ENCODE measurements around the gene FHOD3. TPM values are rescaled to one million over a fixed set of nuclear protein-coding genes. Genes with fewer than 3 reads are reported as not detected.
"Not testable (repeated sequence)": the region's sequence is repeated elsewhere in the genome, so short reads cannot be mapped to it uniquely, and the experiment has no call there.

Gene FHOD3
- polyA plus RNA-seq, 1 donor: 42.4 TPM

DNA sequence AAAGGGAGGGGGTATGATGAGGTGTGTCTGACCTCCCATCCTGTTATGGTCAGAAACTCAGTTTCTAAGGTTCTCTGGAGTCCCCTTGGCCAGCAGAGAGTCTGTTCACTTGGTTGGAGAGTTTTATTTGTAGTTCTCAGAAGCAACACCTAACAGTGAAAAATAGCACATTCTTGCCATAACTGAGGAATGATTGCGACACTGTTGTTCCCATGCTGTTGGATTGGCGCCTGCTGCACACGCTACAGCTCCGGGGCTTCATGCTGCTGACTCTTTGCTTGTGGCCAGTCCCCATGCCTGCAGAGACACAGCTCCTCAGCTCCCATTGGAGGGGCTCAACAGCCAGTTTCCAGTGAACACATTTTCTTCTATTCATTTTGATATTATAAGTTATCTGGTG, 489.2 kb downstream of the FHOD3 start:
- no peak for DNase-seq

GRCh38 chr18:36792634-36793283, 495.2 kb downstream of the FHOD3 start:
- no peak for DNase-seq

DNA sequence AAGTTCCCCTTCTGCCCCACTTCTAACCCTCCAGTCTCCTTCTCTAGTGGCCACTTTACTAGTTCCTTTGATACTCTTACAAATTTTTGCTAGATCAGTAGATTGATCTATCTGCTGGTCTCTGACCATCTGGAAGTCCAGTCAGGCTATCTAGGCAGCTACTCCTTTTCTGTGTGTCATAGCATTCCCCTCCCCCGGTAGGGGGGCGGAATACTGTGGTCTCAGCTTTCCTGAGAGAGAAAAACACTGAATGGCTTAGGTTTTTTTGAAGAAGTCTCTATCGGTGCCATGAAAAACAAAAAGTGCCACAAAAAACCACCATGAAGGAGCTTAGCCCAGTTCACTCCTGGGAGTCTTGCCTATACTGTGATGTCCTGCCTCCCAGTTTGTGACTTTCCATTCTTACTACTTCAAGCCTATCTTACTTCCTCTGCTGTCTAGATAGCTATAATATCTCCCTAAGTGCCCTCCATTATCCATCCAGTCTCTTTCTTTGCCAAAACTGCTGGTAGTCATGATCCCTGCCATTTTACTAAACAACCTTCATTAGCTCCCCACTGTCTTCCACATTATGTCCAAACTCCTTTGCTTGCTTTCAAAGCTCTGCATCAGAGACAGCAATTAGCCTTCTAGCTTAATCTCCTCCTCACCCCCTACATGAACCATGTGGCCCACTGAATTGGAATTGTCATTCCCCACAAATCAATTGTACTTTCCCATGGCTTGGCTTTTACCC, 501.4 kb downstream of the FHOD3 start:
- no peak for DNase-seq

DNA sequence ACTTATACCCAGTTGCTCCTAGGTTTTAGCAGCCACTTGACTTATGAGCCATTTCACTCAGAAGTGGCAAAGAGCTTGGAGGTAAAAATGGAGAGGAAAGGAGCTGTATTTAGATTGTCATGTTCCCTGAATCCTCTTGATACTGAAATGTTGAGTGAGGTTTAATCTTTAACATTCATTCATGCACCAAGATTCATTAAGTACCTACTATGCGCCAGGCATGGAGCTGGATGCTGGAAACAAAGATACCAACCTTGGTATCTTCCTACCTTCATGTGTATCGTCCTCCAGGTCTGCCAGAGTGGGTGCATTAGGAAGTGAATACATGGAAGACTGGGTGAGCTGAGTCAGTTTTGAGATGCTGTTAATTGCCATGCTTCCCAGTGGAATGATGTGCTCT, 507.6 kb downstream of the FHOD3 start:
- no peak for DNase-seq

- no peak for DNase-seq
Observed at GRCh38 chr18:36808681-36809080, 511.2 kb downstream of the FHOD3 start.

- peak; percentile 57 for DNase-seq
Observed at GRCh38 chr18:36809590-36810381, 512.3 kb downstream of the FHOD3 start.

DNA sequence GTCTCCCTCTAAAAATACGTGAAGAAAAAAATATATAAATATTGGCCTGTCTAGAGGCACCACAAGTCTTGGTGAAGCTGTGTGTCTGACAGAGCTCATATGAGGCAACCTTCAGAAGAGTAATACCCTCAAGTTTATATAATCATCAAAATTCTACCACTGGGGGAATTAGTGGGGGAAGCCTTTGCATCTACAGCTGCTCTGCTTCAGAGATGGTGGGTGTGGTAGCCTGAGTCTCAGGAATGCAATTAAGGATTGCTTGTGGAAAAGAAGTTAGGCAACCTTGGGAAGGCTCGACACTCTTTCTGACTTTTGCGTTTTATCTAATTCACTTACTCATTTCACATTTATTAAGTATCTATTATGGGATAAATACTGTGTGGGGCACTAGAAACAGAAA, 513.9 kb downstream of the FHOD3 start:
- no peak for DNase-seq

DNA sequence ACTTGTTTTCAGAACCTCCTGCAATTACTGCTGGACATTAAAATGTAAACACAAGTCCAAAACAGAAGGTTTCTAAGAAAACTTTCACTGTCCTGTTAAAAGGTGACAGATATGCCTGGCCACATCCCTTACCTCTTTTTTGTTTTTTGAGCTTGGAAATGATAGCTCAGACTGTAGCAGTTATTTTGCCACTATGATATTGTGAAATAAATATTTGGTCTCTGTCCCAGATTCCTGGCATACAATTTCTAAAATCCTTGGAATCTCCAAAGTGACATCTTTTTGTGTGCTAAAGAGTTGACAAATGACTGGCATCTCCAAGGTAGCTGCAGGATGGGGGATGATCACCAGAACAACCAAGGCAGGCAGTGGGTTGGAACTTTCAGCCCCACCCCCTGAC, 514.4 kb downstream of the FHOD3 start:
- DNase-seq: no peak

GRCh38 chr18:36812678-36813077, 515.2 kb downstream of the FHOD3 start:
- DNase-seq: no peak

DNA sequence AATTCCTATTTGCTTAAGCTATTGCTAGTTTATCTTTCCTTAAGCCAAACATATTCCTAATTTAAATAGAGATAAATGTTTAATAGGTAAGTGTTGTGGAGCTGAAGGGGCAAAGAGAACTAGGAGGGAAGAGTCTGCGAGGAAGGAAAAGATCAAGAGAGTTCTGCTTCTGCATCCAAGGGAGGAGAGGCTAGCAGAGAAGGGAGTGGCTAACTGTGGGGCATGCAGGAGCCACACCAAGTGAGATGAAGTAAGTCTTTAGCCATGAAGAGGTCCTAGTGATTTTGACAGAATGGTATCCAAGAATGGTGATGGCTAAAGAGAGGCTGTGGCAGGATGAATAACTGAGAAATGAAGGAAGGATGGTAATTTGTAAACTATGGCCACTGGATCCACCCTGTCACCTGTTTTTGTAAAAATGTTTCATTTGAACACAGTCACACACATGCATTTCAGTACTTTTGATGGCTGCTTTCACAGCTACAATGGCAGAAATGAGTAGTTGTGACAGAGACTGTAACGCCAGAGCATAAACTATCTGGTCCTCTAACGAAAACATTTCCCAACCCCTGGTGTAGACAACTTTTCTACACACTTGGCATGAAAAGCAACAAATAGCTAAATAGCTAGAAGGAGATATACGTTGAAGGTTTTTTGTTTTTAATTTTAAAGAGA, 515.7 kb downstream of the FHOD3 start:
- DNase-seq: no peak

DNA sequence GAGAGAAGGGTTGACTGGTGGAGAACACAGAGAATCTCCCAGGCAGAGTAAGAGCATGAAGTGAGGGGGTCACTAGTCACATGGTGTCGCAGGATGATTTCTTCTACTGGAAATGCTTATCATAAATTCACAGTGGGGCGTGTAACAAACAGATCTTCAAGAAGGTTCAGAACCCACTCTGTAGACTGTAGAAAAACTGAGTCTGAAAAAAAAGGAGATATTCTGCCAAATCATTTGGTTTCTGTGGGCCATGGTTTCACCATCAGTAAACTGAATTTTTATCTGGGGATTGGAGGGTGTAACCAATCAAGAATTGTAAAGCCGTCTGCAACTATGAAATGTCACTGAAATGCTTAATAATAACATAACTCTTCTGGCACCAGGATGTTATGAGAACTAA, 516.3 kb downstream of the FHOD3 start:
- DNase-seq: no peak

DNA sequence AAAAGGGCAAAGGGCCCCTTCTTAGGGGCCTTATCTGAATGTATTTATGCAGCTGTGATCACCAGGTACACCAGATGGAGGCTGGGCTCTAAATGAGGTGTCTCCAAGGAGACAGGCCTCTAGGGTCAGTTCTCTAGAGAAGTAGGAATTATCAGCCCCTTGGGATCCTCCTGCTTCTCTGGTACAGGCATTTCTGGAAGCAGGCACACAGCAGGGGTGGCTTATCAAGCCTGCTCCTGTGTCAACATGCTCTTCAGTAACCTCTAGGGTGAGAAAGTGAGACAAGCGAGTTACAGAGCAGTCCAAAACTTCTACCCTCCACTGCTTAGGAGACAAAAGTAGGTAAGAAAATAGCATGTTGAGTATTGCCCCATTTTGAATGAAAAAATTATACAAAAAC, 517.5 kb downstream of the FHOD3 start:
- DNase-seq: no peak

- DNase-seq: not testable (repeated sequence)
Observed at GRCh38 chr18:36816096-36816495, 518.6 kb downstream of the FHOD3 start.

DNA sequence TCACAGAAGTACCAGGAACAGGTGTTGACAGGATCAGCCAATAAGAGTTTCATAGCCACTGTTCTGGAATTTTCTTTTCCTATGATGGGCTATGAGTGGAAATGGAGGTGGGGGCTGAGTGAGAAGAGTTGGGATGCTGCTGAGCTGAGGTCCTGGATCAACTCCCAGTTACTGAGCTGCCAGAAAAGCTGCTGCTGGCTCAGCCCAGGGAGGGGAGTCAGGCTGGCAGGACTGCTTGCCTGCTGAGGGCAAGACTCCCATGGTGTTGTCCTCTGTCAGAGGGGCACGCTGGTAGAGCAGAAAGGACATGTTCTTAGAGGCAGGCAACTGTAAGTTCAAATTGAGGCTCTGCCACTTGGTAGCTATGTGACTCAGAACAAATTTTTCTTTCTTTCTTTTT, 519.5 kb downstream of the FHOD3 start:
- DNase-seq: no peak

DNA sequence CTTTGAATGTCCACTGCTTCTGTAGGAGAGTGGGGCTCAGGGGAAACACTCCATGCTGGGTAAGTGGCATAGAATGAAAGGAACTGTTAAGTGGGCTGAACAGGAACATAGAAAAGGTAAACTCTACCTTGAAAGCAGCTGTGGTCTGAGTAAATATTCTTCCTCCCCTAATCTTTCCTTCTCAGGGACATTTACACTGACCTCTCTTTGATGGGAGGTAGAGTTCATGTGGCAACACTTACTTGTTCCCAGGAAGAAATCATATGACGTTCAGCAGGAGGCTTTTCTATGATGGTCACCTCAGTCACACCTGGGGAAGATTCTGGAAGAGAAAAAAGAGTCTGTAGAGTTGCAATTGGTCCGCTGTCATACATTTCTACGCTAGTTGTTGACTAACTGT, 521.1 kb downstream of the FHOD3 start:
- no peak for DNase-seq

DNA sequence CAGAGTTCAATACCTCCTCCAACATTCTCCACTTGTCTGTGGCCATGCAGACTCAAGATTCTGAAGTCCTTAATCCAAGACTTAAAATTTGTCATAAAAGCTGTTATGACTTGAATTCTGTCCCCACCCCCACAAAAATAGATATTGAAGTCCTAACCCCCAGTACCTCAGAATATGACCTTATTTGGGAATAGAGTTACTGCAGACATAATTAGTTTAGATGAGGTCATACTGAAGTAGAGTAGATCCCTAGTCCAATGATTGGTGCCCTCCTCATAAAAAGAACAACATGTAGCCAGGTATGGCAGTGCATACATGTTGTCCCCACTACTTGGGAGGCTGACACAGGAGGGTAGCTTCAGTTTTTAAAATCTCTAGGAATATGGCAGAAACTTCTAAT, 522.1 kb downstream of the FHOD3 start:
- no peak for DNase-seq

- DNase-seq: no peak
Observed at GRCh38 chr18:36821681-36822080, 524.2 kb downstream of the FHOD3 start.

DNA sequence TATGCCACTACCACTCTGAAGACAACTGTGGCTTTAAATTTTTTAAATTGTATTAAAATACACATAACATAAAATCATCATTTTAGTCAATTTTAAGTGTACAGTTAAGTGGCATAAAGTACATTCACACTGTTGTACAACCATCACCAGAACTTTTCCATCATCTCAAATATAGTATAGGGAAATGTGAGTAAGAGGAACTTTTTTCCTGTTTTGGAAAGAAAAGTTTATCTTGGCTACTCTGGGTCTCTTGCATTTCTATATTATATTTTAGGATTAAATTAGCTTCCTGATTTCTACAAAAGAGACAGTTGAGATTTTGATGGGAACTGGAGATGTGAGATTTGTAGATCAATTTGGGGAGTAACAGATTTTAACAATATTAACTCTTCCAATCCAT, 528.0 kb downstream of the FHOD3 start:
- no peak for DNase-seq

DNA sequence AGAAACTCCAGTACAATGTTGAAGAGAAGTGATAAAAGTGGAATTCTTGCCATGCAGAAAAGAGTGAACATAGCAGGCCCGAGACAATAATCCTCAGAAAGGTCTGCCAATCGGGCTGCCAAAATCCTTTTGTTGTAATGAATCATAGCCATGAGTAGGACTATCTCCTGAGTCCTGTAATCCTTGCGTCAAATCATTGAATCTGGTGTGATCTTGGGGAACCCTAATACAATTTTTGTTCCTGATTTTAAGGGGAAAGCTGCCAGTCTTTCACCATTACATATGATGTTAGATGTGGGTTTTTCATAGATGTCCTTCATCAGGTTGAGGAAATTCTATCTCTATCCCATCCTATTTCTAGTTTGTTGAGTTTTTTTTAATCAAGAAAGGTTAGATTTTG, 529.0 kb downstream of the FHOD3 start:
- no peak for DNase-seq

GRCh38 chr18:36828157-36828629, 530.7 kb downstream of the FHOD3 start:
- DNase-seq: no peak

- DNase-seq: peak; percentile 85
Observed at GRCh38 chr18:36828630-36829361, 531.3 kb downstream of the FHOD3 start, which contains the start of the genes KIAA1328 and TPGS2. Gene KIAA1328, plus strand, starts transcription at chr18:36829127. Its CDS starts 12 bp downstream, at chr18:36829139. Gene TPGS2, minus strand, starts transcription at chr18:36829002. Its CDS starts 235 bp downstream, at chr18:36828767.
